Loucy (cell line): ENCODE measurements around the gene ZNF205.

Experiments used
- H2AFZ ChIP-seq: fragments of 200-600 bp; sonication (generic); 2 replicates; pipeline ENCODE4 v1.6.0; 2016; ENCODE audit warnings: antibody characterized with exemption, mild to moderate bottlenecking, low read length, moderate library complexity
- H3F3A ChIP-seq: fragments of 200-600 bp; 2 replicates; pipeline ENCODE4 v1.6.0; 2016; ENCODE audit warnings: antibody characterized with exemption, low read depth, mild to moderate bottlenecking
- H3K27me3 ChIP-seq: fragments of 200-600 bp; sonication (generic); 2 replicates; pipeline ENCODE4 v1.6.1; 2014; ENCODE audit warnings: low read length, mild to moderate bottlenecking; ENCODE audit not compliant: insufficient read depth, poor library complexity, severe bottlenecking
- H3K36me3 ChIP-seq: fragments of 200-600 bp; sonication (generic); 2 replicates; pipeline ENCODE4 v1.6.1; 2016; ENCODE audit warnings: low read length; ENCODE audit not compliant: insufficient read depth
- H3K4me1 ChIP-seq: fragments of 200-600 bp; sonication (generic); 2 replicates; pipeline ENCODE4 v1.5.1; 2014; ENCODE audit warnings: low read length, mild to moderate bottlenecking; ENCODE audit not compliant: insufficient read depth, poor library complexity, severe bottlenecking
- H3K4me2 ChIP-seq: fragments of 200-600 bp; sonication (generic); 2 replicates; pipeline ENCODE4 v1.6.0; 2014; ENCODE audit warnings: antibody characterized with exemption, low read length, low read depth, mild to moderate bottlenecking; ENCODE audit not compliant: poor library complexity, severe bottlenecking
- H3K4me3 ChIP-seq: fragments of 200-600 bp; sonication (generic); 2 replicates; pipeline ENCODE4 v1.5.1; 2014; ENCODE audit warnings: low read length, mild to moderate bottlenecking, mixed read lengths; ENCODE audit not compliant: poor library complexity, severe bottlenecking
- H3K79me2 ChIP-seq: fragments of 200-600 bp; sonication (generic); 2 replicates; pipeline ENCODE4 v1.6.1; 2014; ENCODE audit warnings: low read length; ENCODE audit not compliant: insufficient read depth
- H3K9ac ChIP-seq: fragments of 200-600 bp; sonication (generic); 2 replicates; pipeline ENCODE4 v1.6.0; 2014; ENCODE audit warnings: mild to moderate bottlenecking, low read depth, low read length, moderate library complexity; ENCODE audit not compliant: poor library complexity, severe bottlenecking
- H3K9me2 ChIP-seq: fragments of 200-600 bp; sonication (generic); replicated peaks from 2 replicates; pipeline ENCODE4 v1.6.1; 2016; ENCODE audit warnings: low read depth, low read length, mixed read lengths
- H3K9me3 ChIP-seq: fragments of 200-600 bp; sonication (generic); 2 replicates; pipeline ENCODE4 v1.6.1; 2014; ENCODE audit warnings: mild to moderate bottlenecking, antibody characterized with exemption, low read length, low read depth; ENCODE audit not compliant: insufficient read depth
- H4K20me1 ChIP-seq: fragments of 200-600 bp; sonication (generic); 2 replicates; pipeline ENCODE4 v1.6.0; 2014; ENCODE audit warnings: antibody characterized with exemption, low read length, mild to moderate bottlenecking; ENCODE audit not compliant: insufficient read depth, poor library complexity, severe bottlenecking
- EZH2phosphoT487 ChIP-seq: fragments of 200-600 bp; IDR thresholded peaks from 2 replicates; pipeline ENCODE4 v1.6.1; 2018; ENCODE audit warnings: antibody characterized with exemption, mild to moderate bottlenecking, moderate library complexity, borderline replicate concordance
- TF ChIP-seq, protein P1 (sequence below): fragments of 200-600 bp; sonication (generic); conservative IDR thresholded peaks from 2 replicates; pipeline ENCODE4 v1.5.1; 2014; ENCODE audit warnings: mild to moderate bottlenecking, antibody characterized with exemption, low read length

The ZNF205 gene

GRCh38 chr16:3092501-3092941, 19.9 kb upstream of the ZNF205 start:
- Histone ChIP-seq H3K4me2 (no peak overlapping the region), H3K27me3 (no peaks in the 10 kb centered on the region)

DNA sequence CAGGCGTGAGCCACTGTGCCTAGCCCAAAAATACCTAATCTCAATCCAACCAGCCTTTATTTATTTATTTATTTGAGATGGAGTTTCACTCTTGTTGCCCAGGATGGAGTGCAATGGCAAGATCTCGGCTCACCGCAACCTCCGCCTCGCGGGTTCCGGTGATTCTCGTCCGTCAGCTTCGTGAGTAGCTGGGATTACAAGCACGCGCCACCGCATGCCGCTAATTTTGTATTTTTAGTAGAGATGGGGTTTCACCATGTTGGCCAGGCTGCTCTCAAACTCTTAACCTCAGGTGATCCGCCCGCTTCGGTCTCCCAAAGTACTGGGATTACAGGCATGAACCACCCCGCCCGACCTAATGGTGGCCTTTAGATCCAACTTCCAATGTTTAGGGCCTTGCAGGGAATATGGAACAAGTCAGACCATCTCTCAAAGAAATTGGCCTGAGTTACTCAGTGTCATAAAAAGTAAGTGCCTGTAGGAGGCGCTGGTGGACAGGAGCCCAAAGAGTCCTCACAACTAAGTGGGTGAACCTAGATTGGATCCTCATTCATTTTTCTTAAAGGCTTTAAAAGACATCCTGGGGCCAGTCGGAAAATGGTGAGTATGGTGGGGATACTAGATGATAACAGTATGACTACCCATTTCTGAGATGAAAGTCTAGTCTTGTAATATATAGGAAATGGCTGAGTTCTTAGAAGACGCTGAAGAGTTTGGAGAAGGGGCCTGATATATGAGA, 17.9 kb upstream of the ZNF205 start:
- Histone ChIP-seq H3K9ac (no peak overlapping the region), H3K36me3 (no peaks in the 10 kb centered on the region), H3K9me3 (no peaks in the 10 kb centered on the region), H3K79me2 (no peaks in the 10 kb centered on the region), H2AFZ (no peak overlapping the region), H3K9me2 (no peaks in the 10 kb centered on the region), H4K20me1 (no peaks in the 10 kb centered on the region), H3K4me2 (no peak overlapping the region), H3K4me3 (no peak overlapping the region), H3K4me1 (peaks cover 4% of the 10 kb centered on the region), H3K27me3 (no peaks in the 10 kb centered on the region), H3F3A (no peaks in the 10 kb centered on the region)
- TF ChIP-seq EZH2phosphoT487 = no peak
- TF ChIP-seq, protein P1, sequence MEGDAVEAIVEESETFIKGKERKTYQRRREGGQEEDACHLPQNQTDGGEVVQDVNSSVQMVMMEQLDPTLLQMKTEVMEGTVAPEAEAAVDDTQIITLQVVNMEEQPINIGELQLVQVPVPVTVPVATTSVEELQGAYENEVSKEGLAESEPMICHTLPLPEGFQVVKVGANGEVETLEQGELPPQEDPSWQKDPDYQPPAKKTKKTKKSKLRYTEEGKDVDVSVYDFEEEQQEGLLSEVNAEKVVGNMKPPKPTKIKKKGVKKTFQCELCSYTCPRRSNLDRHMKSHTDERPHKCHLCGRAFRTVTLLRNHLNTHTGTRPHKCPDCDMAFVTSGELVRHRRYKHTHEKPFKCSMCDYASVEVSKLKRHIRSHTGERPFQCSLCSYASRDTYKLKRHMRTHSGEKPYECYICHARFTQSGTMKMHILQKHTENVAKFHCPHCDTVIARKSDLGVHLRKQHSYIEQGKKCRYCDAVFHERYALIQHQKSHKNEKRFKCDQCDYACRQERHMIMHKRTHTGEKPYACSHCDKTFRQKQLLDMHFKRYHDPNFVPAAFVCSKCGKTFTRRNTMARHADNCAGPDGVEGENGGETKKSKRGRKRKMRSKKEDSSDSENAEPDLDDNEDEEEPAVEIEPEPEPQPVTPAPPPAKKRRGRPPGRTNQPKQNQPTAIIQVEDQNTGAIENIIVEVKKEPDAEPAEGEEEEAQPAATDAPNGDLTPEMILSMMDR = peak; percentile 66

More at GRCh38 chr16:3092501-3092941, 19.9 kb upstream of the ZNF205 start:
- TF ChIP-seq, protein P1 = no peak
- TF ChIP-seq EZH2phosphoT487 = no peak
- Histone ChIP-seq H2AFZ (no peak overlapping the region), H3K9me3 (no peaks in the 10 kb centered on the region), H4K20me1 (no peaks in the 10 kb centered on the region), H3K4me1 (peaks cover 10% of the 10 kb centered on the region), H3K9ac (no peak overlapping the region), H3F3A (no peaks in the 10 kb centered on the region), H3K4me3 (no peak overlapping the region), H3K36me3 (no peaks in the 10 kb centered on the region), H3K9me2 (no peaks in the 10 kb centered on the region), H3K79me2 (no peaks in the 10 kb centered on the region)

GRCh38 chr16:3095869-3096268, 16.5 kb upstream of the ZNF205 start:
- H2AFZ ChIP-seq = peak overlapping the region; percentile 49; the same call in 1 of the 2 replicates
- H3K9me2 ChIP-seq = no peaks in the 10 kb centered on the region
- H3F3A ChIP-seq = no peaks in the 10 kb centered on the region
- no peaks in the 10 kb centered on the region for H3K79me2 ChIP-seq
- H3K9ac ChIP-seq = no peak overlapping the region
- no peaks in the 10 kb centered on the region for H3K9me3 ChIP-seq
- no peak overlapping the region for H3K4me3 ChIP-seq
- H3K27me3 ChIP-seq = no peaks in the 10 kb centered on the region
- TF ChIP-seq EZH2phosphoT487 = no peak
- TF ChIP-seq, protein P1 = peak; percentile 34
- H3K36me3 ChIP-seq = no peaks in the 10 kb centered on the region
- peaks cover 4% of the 10 kb centered on the region for H3K4me1 ChIP-seq
- H4K20me1 ChIP-seq = no peaks in the 10 kb centered on the region
- H3K4me2 ChIP-seq = no peak overlapping the region
